ENCODE measurements around the gene MAGEA9.
"Not testable (repeated sequence)": the region's sequence is repeated elsewhere in the genome, so short reads cannot be mapped to it uniquely, and the experiment has no call there.

Gene MAGEA9

GRCh38 chrX:149781727-149782126 is at the start of gene MAGEA9:
Gene MAGEA9, plus strand, starts transcription at chrX:149781930. Its CDS starts 4,281 bp downstream, at chrX:149786211.
- H3K4me3 ChIP-seq (ENCODE audit: low read length); DNase-seq (ENCODE audit: low read depth): not testable (repeated sequence)

GRCh38 chrX:149742269-149742668 is 39.5 kb upstream of the MAGEA9 start:
- H3K4me3 ChIP-seq (ENCODE audit: low read length); DNase-seq (ENCODE audit: low read depth): not testable (repeated sequence)

- not testable (repeated sequence) for DNase-seq (ENCODE audit: low read depth); H3K4me3 ChIP-seq (ENCODE audit: low read length)
Observed at GRCh38 chrX:149746390-149747007, 35.2 kb upstream of the MAGEA9 start.

- TF ChIP-seq CTCF (conservative IDR thresholded peaks at IDR 0.05; ENCODE audit: low read depth, low read length), result no peak
- no peak overlapping the region for H3K4me3 ChIP-seq (ENCODE audit: low read length)
Observed at GRCh38 chrX:149757206-149758067, 24.3 kb upstream of the MAGEA9 start.

GRCh38 chrX:149758068-149758714 is 23.5 kb upstream of the MAGEA9 start:
- no peak for DNase-seq (ENCODE audit: low read depth)
- TF ChIP-seq CTCF (conservative IDR thresholded peaks at IDR 0.05; ENCODE audit: low read depth, low read length), result no peak

More at GRCh38 chrX:149757206-149758067, 24.3 kb upstream of the MAGEA9 start:
- DNase-seq (ENCODE audit: low read depth), result no peak

GRCh38 chrX:149758715-149759078 is 23.0 kb upstream of the MAGEA9 start:
- DNase-seq (ENCODE audit: low read depth); H3K4me3 ChIP-seq (ENCODE audit: low read length): not testable (repeated sequence)

More at GRCh38 chrX:149758068-149758714, 23.5 kb upstream of the MAGEA9 start:
- H3K4me3 ChIP-seq (ENCODE audit: low read length), result no peak overlapping the region

GRCh38 chrX:149759824-149760223 is 21.9 kb upstream of the MAGEA9 start:
- H3K4me3 ChIP-seq (ENCODE audit: low read length), result no peak overlapping the region
- no peak for TF ChIP-seq CTCF (conservative IDR thresholded peaks at IDR 0.05; ENCODE audit: low read depth, low read length)
- DNase-seq (ENCODE audit: low read depth), result no peak

- no peak overlapping the region for H3K4me3 ChIP-seq (ENCODE audit: low read length)
- TF ChIP-seq CTCF (conservative IDR thresholded peaks at IDR 0.05; ENCODE audit: low read depth, low read length), result no peak
- no peak for DNase-seq (ENCODE audit: low read depth)
Observed at GRCh38 chrX:149760965-149761364, 20.8 kb upstream of the MAGEA9 start.

- not testable (repeated sequence) for H3K4me3 ChIP-seq (ENCODE audit: low read length); DNase-seq (ENCODE audit: low read depth)
Observed at GRCh38 chrX:149761858-149762674, 19.7 kb upstream of the MAGEA9 start.
